Activated T-cell treated with anti-CD3 and anti-CD28 coated beads, Interleukin-2, amount 50 U/mL, for 4 hours (primary cell): ENCODE results near the gene BCAS4. TPM values are rescaled to one million over a fixed set of nuclear protein-coding genes. Genes with fewer than 3 reads are reported as not detected.
A peak's percentile ranks its signal among the peaks of the same experiment; 100 is the strongest.

Source experiments
- ATAC-seq, 2 donors: fragments of 200-7000 bp; cut with Tn5 transposase; one replicate each; pipeline ENCODE4 v1.10.0; 2021
- DNase-seq: peaks from one replicate; pipeline ENCODE4 v3.0.0-alpha.2; 2020
- H3K27me3 Mint-ChIP-seq: one replicate; pipeline ENCODE4 v1.8.0; 2021; ENCODE audit warnings: low read depth, mixed read lengths
- H3K36me3 Mint-ChIP-seq: one replicate; pipeline ENCODE4 v1.8.0; 2022; ENCODE audit warnings: mixed read lengths; ENCODE audit not compliant: insufficient read depth
- H3K4me1 Mint-ChIP-seq: one replicate; pipeline ENCODE4 v1.8.0; 2021; ENCODE audit warnings: low read depth, mixed read lengths
- H3K4me3 Mint-ChIP-seq: one replicate; pipeline ENCODE4 v1.8.0; 2021; ENCODE audit warnings: mild to moderate bottlenecking, moderate library complexity, mixed read lengths
- H3K9me3 Mint-ChIP-seq: one replicate; pipeline ENCODE4 v1.8.0; 2021; ENCODE audit warnings: mixed read lengths
- total RNA-seq, 3 donors: library from RNA; stranded (reverse); gene quantifications; one replicate each; pipeline ENCODE4 v1.2.1, GENCODE V29; 2021

The BCAS4 gene
- total RNA-seq, 3 donors from 2014 or later, result 10.2 to 13.6 (median 12.7) TPM

DNA sequence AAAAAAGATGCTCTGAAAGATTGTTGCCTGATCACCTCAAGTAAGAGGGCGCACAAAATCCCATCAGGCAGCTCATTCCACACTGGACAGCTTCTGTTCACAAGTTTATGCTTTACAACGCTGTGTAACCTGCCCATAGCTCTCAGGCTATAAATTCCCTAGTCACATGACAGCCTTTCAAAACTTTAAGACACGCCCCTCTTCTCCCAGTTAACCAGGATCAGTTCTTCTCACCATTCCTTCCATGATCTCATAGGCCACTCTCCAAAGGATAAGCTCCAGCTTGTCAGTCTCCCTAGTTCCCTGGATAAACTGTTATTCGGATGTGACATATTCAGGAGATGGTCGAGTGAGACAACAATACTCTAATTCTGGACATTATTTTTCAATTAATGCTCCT is 121.4 kb downstream of the BCAS4 start:
- peaks cover 22% of the 10 kb centered on the region for H3K36me3 Mint-ChIP-seq
- ATAC-seq (no peak), DNase-seq (no peak)
- peaks cover 87% of the 10 kb centered on the region for H3K4me1 Mint-ChIP-seq
- H3K9me3 Mint-ChIP-seq, result no peaks in the 10 kb centered on the region
- no peaks in the 10 kb centered on the region for H3K27me3 Mint-ChIP-seq
- H3K4me3 Mint-ChIP-seq, result no peak overlapping the region

DNA sequence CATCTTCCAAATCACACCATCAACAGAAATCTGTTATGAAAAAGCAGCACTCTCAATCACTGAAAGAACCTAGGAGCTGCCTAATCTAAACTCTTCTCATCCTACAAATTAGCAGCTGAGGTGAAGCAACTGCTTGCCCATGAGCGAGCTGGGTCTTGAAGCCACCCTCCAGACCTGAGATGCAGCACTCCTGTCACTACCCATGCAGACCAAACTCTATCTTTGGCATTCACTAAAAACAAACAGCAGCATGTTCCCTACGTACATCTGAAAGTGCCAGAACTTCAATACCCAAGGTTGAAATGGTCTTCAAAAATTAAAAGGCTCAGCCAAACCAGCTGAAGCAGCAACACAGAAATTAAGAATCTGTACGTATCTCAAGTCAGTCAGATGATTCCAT is 122.1 kb downstream of the BCAS4 start:
- Mint-ChIP-seq H3K9me3 (no peaks in the 10 kb centered on the region), H3K36me3 (peaks cover 19% of the 10 kb centered on the region), H3K4me1 (peaks cover 87% of the 10 kb centered on the region), H3K27me3 (no peaks in the 10 kb centered on the region), H3K4me3 (peak overlapping the region; percentile 24)
- no peak for ATAC-seq
- no peak for DNase-seq

DNA sequence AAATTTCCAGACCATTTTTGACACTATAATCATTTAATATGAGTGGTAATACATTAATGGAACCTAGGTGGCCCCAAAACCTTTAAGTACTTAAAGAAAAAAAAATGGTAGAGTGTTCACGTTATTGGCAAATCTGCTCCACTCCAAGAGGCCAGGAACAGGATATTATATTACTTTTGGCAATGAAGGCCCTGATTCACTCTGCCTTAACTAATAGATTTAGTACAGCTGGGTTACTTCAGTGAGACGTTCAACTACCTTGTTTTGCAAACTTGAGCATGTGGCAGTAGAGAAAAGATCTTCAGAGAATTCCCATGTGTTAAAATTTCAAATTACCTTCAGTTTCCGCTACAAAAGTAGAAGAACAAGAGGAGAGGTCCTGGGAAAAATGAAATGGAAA is 123.5 kb downstream of the BCAS4 start:
- Mint-ChIP-seq H3K36me3 (peaks cover 19% of the 10 kb centered on the region), H3K27me3 (no peaks in the 10 kb centered on the region), H3K9me3 (no peaks in the 10 kb centered on the region), H3K4me3 (no peak overlapping the region), H3K4me1 (peaks cover 88% of the 10 kb centered on the region)
- DNase-seq (no peak), ATAC-seq (no peak)

DNA sequence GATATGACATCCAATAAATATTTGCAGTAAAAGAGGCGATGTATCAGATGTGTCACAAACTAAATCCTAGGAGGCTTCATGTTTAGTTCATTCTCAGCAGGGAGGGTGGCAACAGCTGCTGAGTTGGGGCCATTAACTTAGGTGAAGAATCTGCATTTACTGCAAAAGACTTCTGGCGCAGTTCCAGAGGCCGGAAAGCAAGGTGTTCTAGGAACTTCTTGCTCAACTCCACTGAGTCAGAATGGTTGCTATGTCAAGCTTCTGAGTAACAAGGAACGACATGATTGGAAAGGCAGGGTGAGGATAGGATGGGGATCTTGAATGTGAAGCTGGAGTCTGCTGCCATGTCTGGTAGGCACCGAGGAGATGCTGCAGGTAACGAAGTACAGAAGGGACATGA is 124.7 kb downstream of the BCAS4 start:
- no peaks in the 10 kb centered on the region for H3K27me3 Mint-ChIP-seq
- DNase-seq (no peak), ATAC-seq (no peak)
- peaks cover 84% of the 10 kb centered on the region for H3K4me1 Mint-ChIP-seq
- no peak overlapping the region for H3K4me3 Mint-ChIP-seq
- no peaks in the 10 kb centered on the region for H3K9me3 Mint-ChIP-seq
- peaks cover 18% of the 10 kb centered on the region for H3K36me3 Mint-ChIP-seq

DNA sequence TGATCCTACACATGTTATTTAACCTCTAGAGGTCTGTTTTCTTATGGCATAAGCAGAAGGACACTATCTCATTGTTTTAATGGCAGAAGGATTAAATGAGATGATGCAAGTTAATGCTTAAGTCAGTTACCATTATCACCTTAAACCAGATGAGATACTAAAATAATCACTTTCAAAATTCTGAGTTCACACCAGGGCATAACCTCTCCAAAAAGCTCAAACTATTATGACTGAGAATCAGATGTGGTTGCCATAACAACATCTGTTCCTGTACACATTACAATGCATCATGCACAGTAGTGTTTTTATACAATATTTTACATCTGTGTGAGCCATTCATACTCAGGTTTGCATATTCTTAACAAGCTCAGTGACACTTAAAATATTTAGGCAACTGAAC is 126.1 kb downstream of the BCAS4 start:
- no peaks in the 10 kb centered on the region for H3K9me3 Mint-ChIP-seq
- peaks cover 87% of the 10 kb centered on the region for H3K4me1 Mint-ChIP-seq
- ATAC-seq, result peak; percentile 64 to 68
- H3K4me3 Mint-ChIP-seq, result no peak overlapping the region
- no peak for DNase-seq
- H3K27me3 Mint-ChIP-seq, result no peaks in the 10 kb centered on the region
- H3K36me3 Mint-ChIP-seq, result peaks cover 25% of the 10 kb centered on the region

DNA sequence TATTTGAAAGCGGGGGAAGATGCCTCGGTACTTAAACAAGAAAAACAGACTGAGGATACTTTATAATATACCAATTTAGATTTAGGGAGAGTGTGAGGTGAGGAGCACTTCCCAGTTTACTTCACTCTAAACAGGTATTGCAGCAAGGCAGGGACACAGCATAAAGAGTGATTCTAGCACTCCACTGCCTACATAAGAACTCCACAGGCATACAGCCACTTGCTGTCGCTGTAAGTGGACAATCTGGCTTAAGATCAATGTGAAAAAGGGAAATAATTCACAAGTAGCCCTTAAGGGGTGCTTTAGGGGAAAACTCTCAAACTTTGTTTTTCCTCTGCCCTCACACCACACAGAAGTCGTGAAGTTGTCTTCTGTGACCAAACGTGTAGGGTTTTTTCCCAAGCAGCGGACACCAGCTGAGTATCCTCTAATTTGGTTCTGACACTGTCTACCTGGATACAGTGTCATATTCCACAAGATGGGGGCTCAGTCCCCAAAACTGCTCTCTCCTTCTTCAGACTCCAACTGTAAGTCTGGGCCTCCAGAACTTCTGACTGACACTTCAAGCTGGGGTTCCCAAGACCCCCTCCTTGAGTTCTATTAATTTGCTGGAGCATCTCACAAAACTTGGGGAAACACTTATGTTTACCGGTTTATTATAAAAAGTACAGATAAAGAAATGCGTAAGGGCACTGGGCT is 127.1 kb downstream of the BCAS4 start:
- no peaks in the 10 kb centered on the region for H3K9me3 Mint-ChIP-seq
- no peak for ATAC-seq
- H3K4me3 Mint-ChIP-seq, result no peak overlapping the region
- H3K4me1 Mint-ChIP-seq, result peaks cover 84% of the 10 kb centered on the region
- DNase-seq, result no peak
- no peaks in the 10 kb centered on the region for H3K27me3 Mint-ChIP-seq
- H3K36me3 Mint-ChIP-seq, result peaks cover 19% of the 10 kb centered on the region

DNA sequence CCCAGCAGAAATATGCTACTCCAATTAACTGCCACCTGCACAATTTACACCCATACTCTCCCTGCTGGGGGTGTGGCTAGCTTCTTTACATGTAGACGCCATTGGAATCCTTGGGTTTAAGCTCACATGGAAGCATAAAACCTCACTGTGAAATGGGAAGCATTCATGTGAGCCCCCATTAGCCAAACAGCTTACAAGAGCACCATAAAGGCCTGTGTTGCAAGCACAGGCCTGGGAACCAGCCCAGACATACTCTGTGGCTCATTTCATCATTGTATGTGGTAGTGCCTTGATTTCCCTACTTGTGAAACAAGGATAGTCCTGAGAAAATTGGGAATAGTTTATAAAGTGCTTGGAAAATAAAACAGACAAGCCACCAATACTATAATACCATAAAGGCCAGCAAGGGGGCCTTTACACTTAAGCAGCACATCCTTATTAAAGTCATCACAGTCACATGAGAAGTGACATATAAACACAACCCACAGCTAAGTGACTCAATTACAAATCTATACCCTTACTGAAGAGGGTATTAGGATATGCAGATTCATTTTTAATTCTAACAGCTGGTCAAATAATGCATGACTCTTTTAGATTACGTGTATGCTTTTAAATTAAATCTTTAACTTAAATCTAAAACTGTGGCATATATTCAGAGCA is 129.5 kb downstream of the BCAS4 start:
- ATAC-seq, result peak in 1 of 2 donors; percentile 28
- Mint-ChIP-seq H3K36me3 (peaks cover 31% of the 10 kb centered on the region), H3K4me1 (peaks cover 84% of the 10 kb centered on the region)

DNA sequence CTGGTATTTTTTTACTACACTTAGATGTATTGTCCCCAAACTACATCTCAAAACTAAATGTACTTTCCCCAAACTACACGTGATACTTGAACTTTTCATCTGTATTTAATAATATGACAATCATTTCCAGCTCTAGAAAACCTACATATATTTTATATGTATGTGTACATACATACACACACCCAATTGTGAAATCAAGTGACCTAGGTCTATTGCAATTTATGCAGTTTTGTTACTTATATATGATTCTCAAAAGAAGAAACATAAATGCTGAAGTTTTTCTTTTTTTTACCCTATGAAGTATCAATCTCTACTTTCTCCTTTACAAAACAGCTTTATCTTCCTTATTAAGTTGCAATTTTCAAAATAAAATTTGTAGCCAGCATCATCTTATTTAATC is 131.7 kb downstream of the BCAS4 start:
- Mint-ChIP-seq H3K4me1 (peaks cover 68% of the 10 kb centered on the region), H3K9me3 (no peaks in the 10 kb centered on the region), H3K4me3 (no peak overlapping the region), H3K36me3 (peaks cover 32% of the 10 kb centered on the region), H3K27me3 (no peaks in the 10 kb centered on the region)
- ATAC-seq (no peak), DNase-seq (no peak)

More for the DNA sequence above, 129.5 kb downstream of the BCAS4 start:
- DNase-seq, result no peak
- H3K27me3 Mint-ChIP-seq, result no peaks in the 10 kb centered on the region
- no peaks in the 10 kb centered on the region for H3K9me3 Mint-ChIP-seq
- no peak overlapping the region for H3K4me3 Mint-ChIP-seq

Other genes with a start within 250 kb of the BCAS4 start
- under 1 TPM; 0.21 to 0.71 (median 0.63) TPM for gene RIPOR3, start 103.5 kb upstream of the BCAS4 start, total RNA-seq
- 1 to 10 TPM; 6.8 to 9.4 (median 8.4) TPM for gene PARD6B, start 63.5 kb upstream of the BCAS4 start, total RNA-seq
- 10 to 100 TPM; 55.0 to 59.6 (median 55.2) TPM for gene ADNP, start 136.4 kb downstream of the BCAS4 start, total RNA-seq
- 10 to 100 TPM; 66.4 to 73.4 (median 70.9) TPM for gene DPM1, start 163.5 kb downstream of the BCAS4 start, total RNA-seq
- gene MOCS3, start 163.8 kb downstream of the BCAS4 start, total RNA-seq, result 10 to 100 TPM in 2 of 3 donors, 1 to 10 TPM in 1; 8.7 to 10.3 (median 10.3) TPM
- gene KCNG1, start 228.0 kb downstream of the BCAS4 start, total RNA-seq, result 10 to 100 TPM in 1 of 3 donors, 1 to 10 TPM in 2; 6.7 to 10.2 (median 7.0) TPM